LNCaP clone FGC (cell line): ENCODE results near the gene PIEZO2.

Source experiments
- DNase-seq: peaks from one replicate; pipeline ENCODE4 v3.0.0-alpha.2; 2011; ENCODE audit warnings: low read depth
- H3K4me3 ChIP-seq: 2 replicates; pipeline ENCODE4 v1.5.1; 2011; ENCODE audit warnings: mild to moderate bottlenecking, low read depth, low read length, control low read depth
- TF ChIP-seq, protein P1 (sequence below): IDR thresholded peaks from 2 replicates; pipeline ENCODE4 v1.5.1; 2012; ENCODE audit warnings: mild to moderate bottlenecking; ENCODE audit not compliant: control insufficient read depth, insufficient read depth; ENCODE audit errors: extremely low read depth

The PIEZO2 gene

GRCh38 chr18:11055721-11056120 is 93.6 kb downstream of the PIEZO2 start:
- no peak overlapping the region for H3K4me3 ChIP-seq
- no peak for DNase-seq
- TF ChIP-seq, protein P1, sequence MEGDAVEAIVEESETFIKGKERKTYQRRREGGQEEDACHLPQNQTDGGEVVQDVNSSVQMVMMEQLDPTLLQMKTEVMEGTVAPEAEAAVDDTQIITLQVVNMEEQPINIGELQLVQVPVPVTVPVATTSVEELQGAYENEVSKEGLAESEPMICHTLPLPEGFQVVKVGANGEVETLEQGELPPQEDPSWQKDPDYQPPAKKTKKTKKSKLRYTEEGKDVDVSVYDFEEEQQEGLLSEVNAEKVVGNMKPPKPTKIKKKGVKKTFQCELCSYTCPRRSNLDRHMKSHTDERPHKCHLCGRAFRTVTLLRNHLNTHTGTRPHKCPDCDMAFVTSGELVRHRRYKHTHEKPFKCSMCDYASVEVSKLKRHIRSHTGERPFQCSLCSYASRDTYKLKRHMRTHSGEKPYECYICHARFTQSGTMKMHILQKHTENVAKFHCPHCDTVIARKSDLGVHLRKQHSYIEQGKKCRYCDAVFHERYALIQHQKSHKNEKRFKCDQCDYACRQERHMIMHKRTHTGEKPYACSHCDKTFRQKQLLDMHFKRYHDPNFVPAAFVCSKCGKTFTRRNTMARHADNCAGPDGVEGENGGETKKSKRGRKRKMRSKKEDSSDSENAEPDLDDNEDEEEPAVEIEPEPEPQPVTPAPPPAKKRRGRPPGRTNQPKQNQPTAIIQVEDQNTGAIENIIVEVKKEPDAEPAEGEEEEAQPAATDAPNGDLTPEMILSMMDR: no peak

DNA sequence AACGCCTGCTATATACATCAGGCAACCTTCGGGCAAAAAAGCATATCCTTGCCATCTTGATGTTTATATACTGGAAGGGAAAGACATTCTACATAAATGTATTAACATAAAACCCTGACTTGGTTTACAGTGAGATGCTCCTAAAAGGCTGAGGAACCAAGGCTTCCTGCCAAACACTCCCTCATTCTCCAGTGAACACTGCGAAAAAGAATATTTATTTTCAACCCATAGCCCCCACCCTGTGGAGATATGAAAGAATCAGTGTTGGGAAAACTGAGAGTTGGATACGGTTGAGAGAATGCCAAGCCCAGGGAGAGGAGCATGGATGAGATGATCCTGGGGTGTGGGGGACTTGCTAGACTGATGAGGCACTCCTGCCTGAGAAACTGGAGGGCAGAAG is 94.9 kb downstream of the PIEZO2 start:
- no peak for DNase-seq
- TF ChIP-seq, protein P1: no peak

DNA sequence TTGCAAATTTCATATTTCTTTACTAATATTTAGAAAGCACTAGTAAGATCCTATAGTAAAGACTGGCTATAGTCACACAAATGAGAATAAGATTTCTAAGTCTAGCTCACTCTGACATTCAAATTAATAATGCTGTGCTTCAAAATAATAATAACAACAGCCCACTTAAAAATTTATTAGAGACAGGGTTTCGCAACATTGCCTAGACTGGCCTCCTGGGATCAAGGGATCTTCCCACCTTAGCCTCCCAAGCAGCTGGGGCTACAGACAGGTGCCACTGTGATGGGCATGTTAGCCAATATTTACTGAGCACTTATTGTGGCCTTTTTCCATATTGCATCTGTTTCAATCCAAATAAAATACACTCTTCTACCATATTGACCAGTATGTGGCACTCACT is 96.1 kb downstream of the PIEZO2 start:
- TF ChIP-seq, protein P1: no peak
- H3K4me3 ChIP-seq: no peak overlapping the region
- DNase-seq: no peak

More for the DNA sequence above, 94.9 kb downstream of the PIEZO2 start:
- H3K4me3 ChIP-seq: no peak overlapping the region

GRCh38 chr18:11052800-11053199 is 96.6 kb downstream of the PIEZO2 start:
- no peak for DNase-seq
- TF ChIP-seq, protein P1: no peak
- H3K4me3 ChIP-seq: no peak overlapping the region

- TF ChIP-seq, protein P1: no peak
- DNase-seq: no peak
- H3K4me3 ChIP-seq: no peak overlapping the region
These were observed 97.9 kb downstream of the PIEZO2 start for GRCh38 chr18:11051462-11051861.

GRCh38 chr18:11050966-11051365 is 98.4 kb downstream of the PIEZO2 start:
- TF ChIP-seq, protein P1: no peak
- DNase-seq: no peak
- H3K4me3 ChIP-seq: no peak overlapping the region

DNA sequence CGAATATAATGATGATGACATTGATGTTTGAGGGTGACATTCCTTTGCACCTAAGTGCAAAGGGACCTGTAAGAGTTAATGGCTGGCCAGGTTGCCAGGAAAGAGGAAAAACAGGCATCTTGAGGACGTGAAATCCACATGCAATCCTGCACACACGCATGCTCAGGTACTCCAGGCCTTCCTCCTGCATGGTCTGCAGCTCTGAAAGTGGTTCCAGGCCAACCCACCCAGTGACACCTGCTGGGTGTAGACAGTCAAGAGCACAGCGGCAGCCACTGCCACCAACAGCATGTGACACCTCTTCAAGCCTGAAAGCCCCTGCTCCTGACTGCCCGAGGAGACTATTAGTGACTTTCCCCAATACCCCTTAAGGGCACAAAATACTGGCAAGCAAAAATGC is 101.6 kb downstream of the PIEZO2 start:
- TF ChIP-seq, protein P1: no peak
- DNase-seq: no peak

More for the DNA sequence above, 101.6 kb downstream of the PIEZO2 start:
- H3K4me3 ChIP-seq: no peak overlapping the region
